GM12872 (cell line): ENCODE data around the gene IPMK.
A peak's percentile ranks its signal among the peaks of the same experiment; 100 is the strongest.

Source experiments
- TF ChIP-seq, protein P1 (sequence below): IDR thresholded peaks from 3 replicates; pipeline ENCODE4 v1.5.1; 2011; ENCODE audit warnings: low read depth, mild to moderate bottlenecking, low read length, moderate library complexity; ENCODE audit not compliant: insufficient read depth

IPMK gene

DNA sequence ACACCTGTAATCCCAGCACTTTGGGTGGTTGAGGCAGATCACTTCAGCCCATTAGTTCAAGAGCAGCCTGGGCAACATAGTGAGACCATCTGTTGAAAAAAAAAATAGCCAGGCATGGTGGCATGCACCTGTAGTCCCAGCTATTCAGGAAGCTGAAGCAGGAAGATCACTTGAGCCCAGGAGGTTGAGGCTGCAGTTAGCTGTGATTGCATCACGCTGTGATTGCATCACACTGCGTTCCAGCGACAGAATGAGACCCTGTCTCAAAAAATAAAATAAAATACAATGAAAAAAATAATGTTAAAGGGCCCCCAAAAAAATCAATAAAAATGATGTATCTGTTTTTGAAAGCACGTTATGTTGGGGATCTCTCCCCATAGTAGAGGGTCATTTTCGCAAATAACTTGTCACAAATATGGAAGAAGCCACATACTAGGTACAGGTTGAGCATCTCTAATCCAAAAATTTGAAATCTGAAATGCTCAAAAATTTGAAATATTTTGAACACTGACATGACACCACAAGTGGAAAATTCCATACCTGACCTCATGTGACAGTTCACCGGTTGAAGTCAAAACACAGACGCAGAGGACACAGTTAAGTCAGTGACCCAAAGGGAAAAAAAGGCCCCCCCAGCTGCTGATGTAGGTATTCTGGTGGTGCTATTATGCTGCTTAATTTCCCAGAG, 10.7 kb upstream of the IPMK start:
- TF ChIP-seq, protein P1, sequence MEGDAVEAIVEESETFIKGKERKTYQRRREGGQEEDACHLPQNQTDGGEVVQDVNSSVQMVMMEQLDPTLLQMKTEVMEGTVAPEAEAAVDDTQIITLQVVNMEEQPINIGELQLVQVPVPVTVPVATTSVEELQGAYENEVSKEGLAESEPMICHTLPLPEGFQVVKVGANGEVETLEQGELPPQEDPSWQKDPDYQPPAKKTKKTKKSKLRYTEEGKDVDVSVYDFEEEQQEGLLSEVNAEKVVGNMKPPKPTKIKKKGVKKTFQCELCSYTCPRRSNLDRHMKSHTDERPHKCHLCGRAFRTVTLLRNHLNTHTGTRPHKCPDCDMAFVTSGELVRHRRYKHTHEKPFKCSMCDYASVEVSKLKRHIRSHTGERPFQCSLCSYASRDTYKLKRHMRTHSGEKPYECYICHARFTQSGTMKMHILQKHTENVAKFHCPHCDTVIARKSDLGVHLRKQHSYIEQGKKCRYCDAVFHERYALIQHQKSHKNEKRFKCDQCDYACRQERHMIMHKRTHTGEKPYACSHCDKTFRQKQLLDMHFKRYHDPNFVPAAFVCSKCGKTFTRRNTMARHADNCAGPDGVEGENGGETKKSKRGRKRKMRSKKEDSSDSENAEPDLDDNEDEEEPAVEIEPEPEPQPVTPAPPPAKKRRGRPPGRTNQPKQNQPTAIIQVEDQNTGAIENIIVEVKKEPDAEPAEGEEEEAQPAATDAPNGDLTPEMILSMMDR = no peak

DNA sequence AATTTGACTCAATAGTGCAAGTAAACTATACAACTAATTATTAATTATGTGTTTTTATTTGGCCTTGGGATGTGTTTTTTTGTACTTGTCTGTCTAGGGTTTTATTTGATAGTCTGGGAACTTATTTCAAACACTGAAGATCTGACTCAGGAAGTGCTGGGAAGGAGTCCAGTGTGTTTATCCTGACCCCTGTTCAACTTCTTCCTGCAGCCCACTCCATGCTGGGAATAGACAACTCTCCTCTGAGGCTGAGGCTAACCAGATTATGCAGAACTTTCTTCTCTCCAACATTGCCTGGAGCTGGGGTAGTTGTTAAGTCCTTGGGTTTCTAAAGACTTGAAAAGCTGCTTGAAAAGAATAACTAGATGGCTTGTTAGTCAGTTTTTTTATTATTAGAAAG, 8.2 kb upstream of the IPMK start:
- TF ChIP-seq, protein P1 = no peak

DNA sequence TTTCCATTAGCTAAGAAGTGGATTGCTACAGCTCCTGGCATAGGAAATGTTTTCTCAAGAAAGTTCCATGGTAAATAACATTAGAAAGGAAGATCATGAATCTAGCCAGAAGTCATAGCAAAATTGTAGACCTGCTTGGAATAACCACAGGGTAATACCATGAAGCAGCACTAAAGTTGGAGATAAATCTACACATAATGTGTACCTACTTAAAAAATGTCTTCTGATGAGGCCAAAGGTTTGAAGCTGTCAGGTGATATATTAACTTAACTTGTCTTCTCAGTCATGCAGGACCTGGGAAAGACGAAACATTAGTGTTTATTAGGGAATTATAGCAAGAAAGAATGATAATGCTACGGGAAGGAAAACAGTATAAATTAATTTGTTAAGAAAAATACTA, 7.6 kb upstream of the IPMK start:
- TF ChIP-seq, protein P1 = no peak

DNA sequence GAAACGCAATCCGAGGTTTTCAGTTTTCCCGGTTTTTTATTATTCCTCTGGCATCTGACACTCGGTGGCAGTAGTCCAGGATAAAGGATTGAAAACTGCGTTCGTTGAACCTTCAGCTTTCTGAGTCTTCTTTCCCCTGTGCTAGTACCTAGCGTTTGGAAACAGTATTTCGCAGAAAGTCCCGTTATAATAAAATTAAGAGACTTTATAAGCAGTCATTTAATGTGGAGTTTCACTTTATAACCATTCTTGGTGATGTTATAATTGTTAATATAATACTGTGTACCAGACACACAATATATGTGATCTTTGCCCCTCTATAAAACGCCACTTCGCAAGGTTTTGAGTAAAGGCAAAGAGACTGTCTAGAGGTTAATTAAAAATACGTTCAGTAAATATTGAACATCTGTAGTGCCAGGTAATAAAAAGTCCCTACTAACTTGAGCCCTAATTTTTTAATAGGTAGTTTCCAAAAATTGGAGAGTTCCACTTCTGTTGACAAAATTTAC, 2.1 kb upstream of the IPMK start:
- TF ChIP-seq, protein P1 = 0 out of 3 replicates have a peak, but pooled peaks have one; percentile 6

DNA sequence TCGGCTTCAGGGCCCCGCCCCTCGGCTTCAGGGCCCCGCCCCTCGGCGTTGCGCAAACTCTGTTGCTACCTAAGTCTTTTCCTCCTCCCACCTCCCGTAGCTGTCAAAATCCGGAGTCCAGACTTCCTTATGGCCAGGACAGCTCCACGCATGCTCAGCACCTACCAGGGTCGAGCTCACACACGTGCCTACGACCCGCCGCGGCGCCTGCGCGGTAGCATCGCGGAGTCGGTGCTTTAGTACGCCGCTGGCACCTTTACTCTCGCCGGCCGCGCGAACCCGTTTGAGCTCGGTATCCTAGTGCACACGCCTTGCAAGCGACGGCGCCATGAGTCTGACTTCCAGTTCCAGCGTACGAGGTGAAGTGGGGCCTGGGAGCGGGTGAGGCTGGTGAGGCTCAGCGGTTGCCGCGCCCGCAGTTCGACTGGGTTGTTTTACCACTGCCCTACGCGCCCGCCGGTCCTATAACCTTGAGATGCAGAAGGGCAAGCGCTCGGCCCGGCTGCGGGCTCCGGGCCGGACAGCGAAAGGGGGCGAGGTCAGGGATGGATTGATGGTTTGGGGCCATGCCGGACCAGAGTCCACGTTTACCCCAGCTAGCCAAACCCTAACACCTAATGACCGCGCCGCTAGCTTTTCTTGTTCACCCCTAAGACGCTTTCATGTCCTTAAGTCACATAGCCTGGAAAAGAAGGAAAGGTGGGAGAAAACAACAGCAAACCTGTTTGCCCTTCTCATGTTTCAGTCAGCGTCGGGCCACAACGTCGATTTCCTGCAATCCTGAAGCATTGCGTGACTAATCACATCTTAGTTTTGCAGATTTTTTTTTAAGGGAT, 1.5 kb upstream of the IPMK start, which contains the start of gene CISD1:
Gene CISD1 (plus strand): TSS at position 217 of the 836 bp plus-strand sequence. CDS start 112 bp downstream, at position 329.
- TF ChIP-seq, protein P1 = no peak

DNA sequence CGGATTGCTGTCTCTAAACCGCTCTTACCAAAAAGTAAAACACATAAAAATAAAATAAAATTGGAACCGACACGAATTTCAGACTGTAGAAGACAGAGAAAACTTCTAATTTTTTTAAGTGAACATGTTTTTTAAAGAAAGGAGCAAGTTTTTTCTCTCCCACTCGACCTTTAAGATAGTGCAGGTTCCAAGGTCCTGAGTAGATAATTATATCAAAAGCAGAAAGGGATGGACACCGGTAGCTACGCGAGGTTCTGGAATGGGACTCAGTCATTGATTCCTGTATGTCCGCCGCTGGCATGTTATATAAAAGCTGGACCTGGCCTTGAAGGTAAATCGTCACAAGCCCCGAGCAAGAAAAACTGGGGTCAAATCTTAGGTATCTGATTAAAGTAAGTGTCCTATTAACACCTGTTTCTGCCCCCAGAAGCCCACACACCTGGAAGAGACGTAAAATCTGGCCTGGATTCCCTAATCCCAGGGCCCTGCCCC, 806 bp upstream of the IPMK start:
- TF ChIP-seq, protein P1 = no peak
